GM23338 (cell line): Measurements from ENCODE around the gene GALNT7.

Experiments used
- CTCF ChIP-seq, 2 experiments: fragments of 200-600 bp in 1 of 2; sonication (generic) in 1 of 2; conservative IDR thresholded peaks; 2 replicates each; pipeline versions ENCODE4 v1.5.1 to v1.6.1; 2016 to 2017; ENCODE audit warnings: antibody characterized with exemption in 2 of 2, low read depth in 2 of 2, mild to moderate bottlenecking in 2 of 2, moderate library complexity in 1 of 2
- EZH2 ChIP-seq: fragments of 200-600 bp; sonication (generic); IDR thresholded peaks from one replicate; pipeline ENCODE4 v1.8.0; 2017; ENCODE audit warnings: antibody characterized with exemption, mild to moderate bottlenecking, low read depth; ENCODE audit not compliant: unreplicated experiment
- EZH2phosphoT487 ChIP-seq: fragments of 200-600 bp; sonication (generic); IDR thresholded peaks from one replicate; pipeline ENCODE4 v1.8.1; 2018; ENCODE audit warnings: antibody characterized with exemption; ENCODE audit not compliant: unreplicated experiment
- NANOG ChIP-seq: IDR thresholded peaks from 2 replicates; pipeline ENCODE4 v1.6.1; 2016; ENCODE audit warnings: antibody characterized with exemption, borderline replicate concordance
- POLR2AphosphoS5 ChIP-seq: IDR thresholded peaks from 2 replicates; pipeline ENCODE4 v1.6.1; 2016; ENCODE audit warnings: antibody characterized with exemption, low read depth
- REST ChIP-seq: IDR thresholded peaks from one replicate; pipeline ENCODE4 v1.6.1; 2018; ENCODE audit warnings: antibody characterized with exemption; ENCODE audit not compliant: unreplicated experiment
- STAT1 ChIP-seq: IDR thresholded peaks from one replicate; pipeline ENCODE4 v1.6.1; 2016; ENCODE audit warnings: antibody characterized with exemption; ENCODE audit not compliant: unreplicated experiment

GRCh38 chr4:173370130-173370476 lies 201.5 kb downstream of the GALNT7 start:
- TF ChIP-seq CTCF (conservative IDR thresholded peaks at IDR 0.05; ENCODE audit: low read depth in 2 of 2) (no peak), EZH2 (no peak), POLR2AphosphoS5 (no peak), EZH2phosphoT487 (no peak), NANOG (no peak), REST (no peak), STAT1 (no peak)
